ENCODE data around the gene NAP1L5. TPM values are rescaled to one million over a fixed set of nuclear protein-coding genes. Genes with fewer than 3 reads are reported as not detected.

Gene NAP1L5
- total and polyA plus RNA-seq, 9 of the 15 experiments (the other 6 are each of a cell fraction or from before 2014, with no cell fraction given): 2.4 to 10.6 (median 7.0) TPM

GRCh38 chr4:88725986-88726385 lies 28.4 kb upstream of the NAP1L5 start (continued):
- TF ChIP-seq ZNF436 (CRISPR knock-in tag; IDR thresholded peaks at IDR 0.05) (no peak), CREB1 (IDR thresholded peaks at IDR 0.05) (no peak), CREB1 (CRISPR knock-in tag; IDR thresholded peaks at IDR 0.05) (no peak)

GRCh38 chr4:88725143-88725542 lies 27.5 kb upstream of the NAP1L5 start:
- H2AFZ ChIP-seq (ENCODE audit: low read depth, low read length): no peak overlapping the region
- TF ChIP-seq ZKSCAN3 (CRISPR knock-in tag; IDR thresholded peaks at IDR 0.05) (no peak), ILK (tag; IDR thresholded peaks at IDR 0.05; ENCODE audit: borderline replicate concordance, low read depth) (no peak), ZNF644 (tag; IDR thresholded peaks at IDR 0.05; ENCODE audit: low read depth) (no peak), MLLT1 (IDR thresholded peaks at IDR 0.05) (no peak)
- intact Hi-C loops (cut with micrococcal nuclease) (no loop called here), in situ Hi-C loops (cut with MboI) (no loop called here)
- no peaks in the 10 kb centered on the region for H4K20me1 ChIP-seq (replicated peaks; ENCODE audit: control insufficient read depth, insufficient read depth, low read length)
- no peaks in the 10 kb centered on the region for H3K79me2 ChIP-seq (ENCODE audit: control insufficient read depth, insufficient read depth, low read length)
- H3K27me3 ChIP-seq (ENCODE audit: control insufficient read depth in 2 of 2, insufficient read depth in 2 of 2, low read length in 2 of 2): no peaks in the 10 kb centered on the region
- no peak for DNase-seq (ENCODE audit: extremely low read depth in 1 of 4, low spot score in 3 of 4)
- no peaks in the 10 kb centered on the region for H3K9me3 ChIP-seq (replicated peaks; ENCODE audit: control insufficient read depth, insufficient read depth, low read depth, low read length)
- H3K36me3 ChIP-seq (ENCODE audit: control insufficient read depth, insufficient read depth, low read length): peaks cover 27% of the 10 kb centered on the region; the same call in 2 of the 3 replicates
- H3K9ac ChIP-seq (ENCODE audit: insufficient read depth in 1 of 2, low read depth in 2 of 2, low read length in 2 of 2): no peak overlapping the region
- no peaks in the 10 kb centered on the region for H3K4me1 ChIP-seq (replicated peaks in 1 of 2; ENCODE audit: control insufficient read depth in 2 of 2, insufficient read depth in 2 of 2, low read length in 2 of 2)
- no peak overlapping the region for H3K4me2 ChIP-seq (ENCODE audit: insufficient read depth, low read length)
- WGBS (ENCODE audit: insufficient coverage, low coverage, missing lambda C conversion rate): 73% methylated on average over 4 of the region's 4 CpGs
- ChIA-PET CTCF (ENCODE audit: low intra/inter-chr PET ratio) (no interaction called here), POLR2A (interaction anchor here (0.7 to 1.4 kb wide), 2 partner anchors 11 to 697 kb away, joined by 3 read pairs; no protein-coding TSS in a partner anchor)
- BruUV-seq (replicated peaks): no TSS peak
- no peak overlapping the region for H3K27ac ChIP-seq (ENCODE audit: extremely low read depth, low read depth, low read length)
- ATAC-seq: no peak
- no peak overlapping the region for H3K4me3 ChIP-seq
- no peaks in the 10 kb centered on the region for H3K9me1 ChIP-seq (ENCODE audit: control insufficient read depth, insufficient read depth, low read length)
- FAIRE-seq: no peak

All from K562 (cell line).